DOHH2 (cell line): ENCODE results near the gene ZNF100.

Experiments
- CTCF ChIP-seq: fragments of 200-600 bp; sonication (generic); IDR thresholded peaks from one replicate; pipeline ENCODE4 v1.5.1; 2014; ENCODE audit warnings: antibody characterized with exemption, mild to moderate bottlenecking, low read depth, low read length; ENCODE audit not compliant: poor library complexity, severe bottlenecking
- EZH2phosphoT487 ChIP-seq: fragments of 200-600 bp; sonication (generic); IDR thresholded peaks from 2 replicates; pipeline ENCODE4 v1.6.1; 2017; ENCODE audit warnings: borderline replicate concordance, mild to moderate bottlenecking, antibody characterized with exemption, low read length, moderate library complexity, mixed read lengths

GRCh38 chr19:21749090-21749489 lies 18.3 kb downstream of the ZNF100 start:
- no peak for TF ChIP-seq CTCF
- no peak for TF ChIP-seq EZH2phosphoT487
